ENCODE results near the gene TTI1.

The TTI1 gene

GRCh38 chr20:37940858-37941257 lies 92.4 kb downstream of the TTI1 start:
- Histone ChIP-seq H3K9ac (ENCODE audit: low read length) (no peak overlapping the region), H3K4me1 (ENCODE audit: control insufficient read depth, insufficient read depth, low read length) (no peaks in the 10 kb centered on the region), H3K4me3 (ENCODE audit: low read length) (no peak overlapping the region), H3K27ac (ENCODE audit: low read depth, low read length) (no peak overlapping the region), H3K36me3 (ENCODE audit: control insufficient read depth, insufficient read depth, low read length) (no peaks in the 10 kb centered on the region), H3K27me3 (ENCODE audit: control insufficient read depth, insufficient read depth, low read length) (peaks cover 2% of the 10 kb centered on the region)

DNA sequence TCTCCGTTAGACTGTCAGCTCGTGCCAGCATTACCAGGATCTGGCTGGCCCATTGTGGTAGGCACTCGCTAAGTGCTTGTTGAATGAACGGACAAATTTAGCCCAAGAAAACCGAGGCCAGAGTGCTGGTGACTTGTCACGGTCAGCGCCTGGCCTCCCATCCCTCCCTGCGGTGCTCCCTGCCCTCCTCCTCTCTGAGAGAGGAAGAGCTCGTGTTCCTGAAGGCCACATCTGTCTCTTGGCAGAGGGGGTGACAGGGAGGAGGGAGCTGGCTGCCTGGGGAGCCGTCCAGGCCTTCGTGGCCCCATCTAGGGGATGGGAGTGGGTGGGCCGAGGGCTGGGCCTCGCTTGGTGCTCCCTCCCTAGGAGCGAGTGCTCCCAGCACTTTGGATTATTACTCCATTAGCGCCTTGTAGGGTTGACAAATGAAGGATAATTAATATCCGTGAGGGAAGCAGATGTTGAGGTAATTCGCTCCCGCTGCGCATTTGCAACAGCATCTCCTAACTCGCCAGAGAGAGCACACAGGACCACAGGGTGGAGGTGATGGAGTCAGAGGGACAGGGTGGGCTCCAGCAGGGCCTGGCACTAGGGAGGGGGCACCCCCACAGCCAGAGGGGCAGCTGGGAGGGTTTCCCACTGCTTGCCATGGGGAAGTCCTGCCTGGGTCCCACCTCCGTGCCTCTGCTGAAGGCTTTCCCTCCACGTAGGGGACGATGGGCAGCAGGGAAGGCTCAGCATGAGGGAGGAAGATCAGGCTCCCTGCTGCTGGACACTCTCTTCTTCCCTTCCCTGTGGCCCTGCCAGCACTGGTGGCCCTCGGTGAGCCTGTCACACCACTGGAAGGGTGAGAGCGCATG lies 93.3 kb downstream of the TTI1 start:
- no peak overlapping the region for H3K9ac ChIP-seq (ENCODE audit: low read length)
- no peak overlapping the region for H3K27ac ChIP-seq (ENCODE audit: low read depth, low read length)
- H3K4me1 ChIP-seq (ENCODE audit: control insufficient read depth, insufficient read depth, low read length), result no peaks in the 10 kb centered on the region
- H3K27me3 ChIP-seq (ENCODE audit: control insufficient read depth, insufficient read depth, low read length), result peaks cover 2% of the 10 kb centered on the region
- no peak overlapping the region for H3K4me3 ChIP-seq (ENCODE audit: low read length)
- no peaks in the 10 kb centered on the region for H3K36me3 ChIP-seq (ENCODE audit: control insufficient read depth, insufficient read depth, low read length)

GRCh38 chr20:37938954-37939353 lies 94.3 kb downstream of the TTI1 start:
- Histone ChIP-seq H3K4me1 (ENCODE audit: control insufficient read depth, insufficient read depth, low read length) (no peaks in the 10 kb centered on the region), H3K9ac (ENCODE audit: low read length) (no peak overlapping the region), H3K27me3 (ENCODE audit: control insufficient read depth, insufficient read depth, low read length) (peaks cover 2% of the 10 kb centered on the region), H3K4me3 (ENCODE audit: low read length) (no peak overlapping the region), H3K27ac (ENCODE audit: low read depth, low read length) (no peak overlapping the region), H3K36me3 (ENCODE audit: control insufficient read depth, insufficient read depth, low read length) (no peaks in the 10 kb centered on the region)

- H3K27me3 ChIP-seq (ENCODE audit: control insufficient read depth, insufficient read depth, low read length), result peaks cover 2% of the 10 kb centered on the region
- H3K4me3 ChIP-seq (ENCODE audit: low read length), result no peak overlapping the region
- no peaks in the 10 kb centered on the region for H3K36me3 ChIP-seq (ENCODE audit: control insufficient read depth, insufficient read depth, low read length)
- no peak overlapping the region for H3K9ac ChIP-seq (ENCODE audit: low read length)
- no peaks in the 10 kb centered on the region for H3K4me1 ChIP-seq (ENCODE audit: control insufficient read depth, insufficient read depth, low read length)
- no peak overlapping the region for H3K27ac ChIP-seq (ENCODE audit: low read depth, low read length)
These were observed 95.0 kb downstream of the TTI1 start for GRCh38 chr20:37938181-37938750.

DNA sequence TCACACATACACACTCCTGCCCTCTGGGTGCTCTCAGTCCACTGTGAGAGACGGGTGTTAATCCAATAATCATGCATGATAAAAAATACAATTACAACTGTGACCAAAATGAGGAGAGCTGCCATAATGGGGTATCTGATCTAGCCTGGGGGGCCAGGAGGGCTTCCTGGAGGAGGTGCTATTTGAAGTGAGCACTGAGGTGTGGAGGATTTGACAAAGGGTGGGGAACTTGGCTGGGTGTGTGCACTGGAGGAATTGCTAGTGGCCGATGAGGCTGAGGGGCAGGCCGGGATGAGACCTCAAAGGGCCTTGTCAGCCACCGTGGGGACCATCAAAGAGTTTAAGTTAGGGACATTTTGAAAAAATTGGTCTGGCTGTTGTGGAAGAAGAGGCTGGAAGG lies 95.6 kb downstream of the TTI1 start:
- Histone ChIP-seq H3K4me3 (ENCODE audit: low read length) (no peak overlapping the region), H3K4me1 (ENCODE audit: control insufficient read depth, insufficient read depth, low read length) (no peaks in the 10 kb centered on the region), H3K27ac (ENCODE audit: low read depth, low read length) (no peak overlapping the region), H3K9ac (ENCODE audit: low read length) (no peak overlapping the region), H3K36me3 (ENCODE audit: control insufficient read depth, insufficient read depth, low read length) (no peaks in the 10 kb centered on the region), H3K27me3 (ENCODE audit: control insufficient read depth, insufficient read depth, low read length) (peaks cover 2% of the 10 kb centered on the region)

GRCh38 chr20:37936451-37936850 lies 96.8 kb downstream of the TTI1 start:
- Histone ChIP-seq H3K27me3 (ENCODE audit: control insufficient read depth, insufficient read depth, low read length) (peaks cover 2% of the 10 kb centered on the region), H3K4me3 (ENCODE audit: low read length) (no peak overlapping the region), H3K9ac (ENCODE audit: low read length) (no peak overlapping the region), H3K4me1 (ENCODE audit: control insufficient read depth, insufficient read depth, low read length) (no peaks in the 10 kb centered on the region), H3K27ac (ENCODE audit: low read depth, low read length) (no peak overlapping the region), H3K36me3 (ENCODE audit: control insufficient read depth, insufficient read depth, low read length) (no peaks in the 10 kb centered on the region)

GRCh38 chr20:37936041-37936440 lies 97.2 kb downstream of the TTI1 start:
- no peaks in the 10 kb centered on the region for H3K36me3 ChIP-seq (ENCODE audit: control insufficient read depth, insufficient read depth, low read length)
- H3K4me1 ChIP-seq (ENCODE audit: control insufficient read depth, insufficient read depth, low read length), result no peaks in the 10 kb centered on the region
- no peak overlapping the region for H3K27ac ChIP-seq (ENCODE audit: low read depth, low read length)
- peaks cover 2% of the 10 kb centered on the region for H3K27me3 ChIP-seq (ENCODE audit: control insufficient read depth, insufficient read depth, low read length)
- H3K9ac ChIP-seq (ENCODE audit: low read length), result no peak overlapping the region
- no peak overlapping the region for H3K4me3 ChIP-seq (ENCODE audit: low read length)

GRCh38 chr20:37935435-37935834 lies 97.8 kb downstream of the TTI1 start:
- Histone ChIP-seq H3K4me1 (ENCODE audit: control insufficient read depth, insufficient read depth, low read length) (no peaks in the 10 kb centered on the region), H3K27ac (ENCODE audit: low read depth, low read length) (no peak overlapping the region), H3K4me3 (ENCODE audit: low read length) (no peak overlapping the region), H3K27me3 (ENCODE audit: control insufficient read depth, insufficient read depth, low read length) (peaks cover 2% of the 10 kb centered on the region), H3K36me3 (ENCODE audit: control insufficient read depth, insufficient read depth, low read length) (no peaks in the 10 kb centered on the region), H3K9ac (ENCODE audit: low read length) (no peak overlapping the region)

DNA sequence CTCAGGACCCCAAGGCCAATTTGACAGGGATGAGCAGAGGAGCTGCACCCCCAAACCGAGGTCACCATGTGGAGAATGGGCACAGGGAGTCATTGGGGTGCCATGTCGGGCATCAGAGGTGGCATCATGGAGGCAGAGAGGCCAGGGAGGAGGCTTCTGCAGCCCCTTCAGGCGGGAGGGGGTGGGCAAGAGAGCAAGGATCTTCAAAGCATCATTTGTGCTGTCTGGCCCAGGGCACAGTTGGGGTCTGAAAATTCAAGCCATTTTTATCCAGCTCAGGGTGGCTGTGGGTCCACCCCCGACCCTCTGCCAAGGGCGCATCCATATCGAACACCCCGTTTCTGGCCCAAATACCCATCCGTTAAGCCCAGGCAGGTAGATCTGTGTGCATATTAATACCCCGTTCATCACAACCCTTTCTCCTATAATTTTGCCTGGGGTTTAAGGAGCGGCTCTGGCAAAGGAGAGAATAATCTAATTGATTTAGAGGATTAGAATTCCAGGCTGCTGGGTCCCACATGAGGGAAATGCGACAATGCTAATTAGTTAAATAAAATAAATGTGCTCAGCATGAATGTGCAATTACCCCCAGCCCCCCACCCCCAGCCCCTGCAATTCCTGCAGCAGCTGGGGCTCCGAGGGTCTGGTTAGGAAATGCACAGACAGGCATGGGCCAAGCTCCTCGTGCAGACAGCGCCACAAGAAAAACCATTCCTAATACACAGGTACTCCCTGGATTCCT lies 98.5 kb downstream of the TTI1 start:
- Histone ChIP-seq H3K4me3 (ENCODE audit: low read length) (no peak overlapping the region), H3K9ac (ENCODE audit: low read length) (no peak overlapping the region), H3K36me3 (ENCODE audit: control insufficient read depth, insufficient read depth, low read length) (no peaks in the 10 kb centered on the region)

DNA sequence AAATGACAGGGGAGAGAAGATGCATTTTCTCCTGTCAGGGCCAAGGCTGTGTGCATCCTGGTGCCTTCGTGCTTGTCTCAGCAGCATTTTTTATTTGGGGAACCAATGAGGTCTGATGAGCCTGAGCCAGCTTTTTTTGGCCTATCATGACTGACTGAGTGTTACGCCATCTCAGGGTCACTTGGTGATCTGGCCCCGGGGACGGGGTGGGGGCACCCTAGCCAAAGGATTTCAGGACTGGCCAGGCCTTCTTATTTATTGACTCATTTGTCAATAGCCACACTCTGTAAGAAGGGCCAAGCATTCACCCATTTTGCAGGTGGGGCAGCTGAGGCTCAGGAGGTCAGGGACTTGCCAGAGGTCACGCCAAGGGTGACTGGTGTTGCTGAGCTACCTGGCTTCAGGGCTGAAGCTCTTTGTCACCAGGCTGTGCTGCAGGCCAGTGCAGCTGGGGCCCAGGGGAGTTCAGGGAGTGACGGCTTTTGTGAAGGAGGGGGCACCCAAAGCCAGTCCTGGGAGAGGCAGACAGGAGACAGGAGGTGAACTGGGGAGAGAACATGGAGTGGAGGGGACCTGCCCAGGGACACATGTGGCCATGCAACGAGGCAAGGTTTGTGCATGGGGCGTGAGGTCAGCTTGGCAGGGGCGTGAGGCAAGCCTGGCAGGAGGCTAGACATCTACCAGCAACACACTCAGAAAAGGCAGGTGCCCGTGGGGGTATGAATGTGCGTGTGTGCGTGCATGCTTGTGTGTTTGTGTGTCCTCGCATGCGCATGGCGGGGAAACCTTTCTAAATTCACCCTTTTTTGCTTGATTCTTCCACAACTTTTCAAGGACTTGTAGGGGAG lies 99.2 kb downstream of the TTI1 start:
- Histone ChIP-seq H3K4me1 (ENCODE audit: control insufficient read depth, insufficient read depth, low read length) (no peaks in the 10 kb centered on the region), H3K9ac (ENCODE audit: low read length) (no peak overlapping the region), H3K36me3 (ENCODE audit: control insufficient read depth, insufficient read depth, low read length) (no peaks in the 10 kb centered on the region), H3K27ac (ENCODE audit: low read depth, low read length) (no peak overlapping the region), H3K27me3 (ENCODE audit: control insufficient read depth, insufficient read depth, low read length) (peaks cover 3% of the 10 kb centered on the region), H3K4me3 (ENCODE audit: low read length) (no peak overlapping the region)

More for the DNA sequence above, 98.5 kb downstream of the TTI1 start:
- Histone ChIP-seq H3K27me3 (ENCODE audit: control insufficient read depth, insufficient read depth, low read length) (peaks cover 2% of the 10 kb centered on the region), H3K4me1 (ENCODE audit: control insufficient read depth, insufficient read depth, low read length) (no peaks in the 10 kb centered on the region), H3K27ac (ENCODE audit: low read depth, low read length) (no peak overlapping the region)

Measured in rectal smooth muscle tissue (tissue), 1 donor.